GM23338 (cell line): Measurements from ENCODE around the gene DIP2C. TPM values are rescaled to one million over a fixed set of nuclear protein-coding genes. Genes with fewer than 3 reads are reported as not detected.

ENCODE experiments used
- ATAC-seq: fragments of 200-7000 bp; cut with Tn5 transposase; 3 replicates; pipeline ENCODE4 v1.9.1; 2020
- DNase-seq: peaks from one replicate; pipeline ENCODE4 v3.0.0-alpha.2; 2015; ENCODE audit warnings: low spot score
- H2AFZ ChIP-seq: fragments of 200-600 bp; sonication (generic); 2 replicates; pipeline ENCODE4 v1.8.0; 2016; ENCODE audit warnings: antibody characterized with exemption, mild to moderate bottlenecking, moderate library complexity
- H3F3A ChIP-seq: fragments of 200-600 bp; sonication (generic); replicated peaks from 2 replicates; pipeline ENCODE4 v1.8.0; 2017; ENCODE audit warnings: antibody characterized with exemption, mixed run types, low read depth
- H3K27ac ChIP-seq: fragments of 200-600 bp; sonication (generic); 2 replicates; pipeline ENCODE4 v1.6.1; 2016; ENCODE audit warnings: low read depth
- H3K27me3 ChIP-seq: fragments of 200-600 bp; sonication (generic); 2 replicates; pipeline ENCODE4 v1.8.0; 2016; ENCODE audit warnings: mild to moderate bottlenecking, mixed run types, moderate library complexity; ENCODE audit not compliant: insufficient read depth
- H3K36me3 ChIP-seq: fragments of 200-600 bp; sonication (generic); 2 replicates; pipeline ENCODE4 v1.8.0; 2016; ENCODE audit warnings: mild to moderate bottlenecking; ENCODE audit not compliant: insufficient read depth
- H3K4me1 ChIP-seq: fragments of 200-600 bp; sonication (generic); 2 replicates; pipeline ENCODE4 v1.8.0; 2016; ENCODE audit warnings: mild to moderate bottlenecking, moderate library complexity; ENCODE audit not compliant: insufficient read depth
- H3K4me2 ChIP-seq: fragments of 200-600 bp; sonication (generic); 2 replicates; pipeline ENCODE4 v1.7.1; 2017; ENCODE audit warnings: mixed run types
- H3K4me3 ChIP-seq: fragments of 200-600 bp; sonication (generic); 2 replicates; pipeline ENCODE4 v1.6.1; 2016; ENCODE audit warnings: mixed run types
- H3K79me2 ChIP-seq: fragments of 200-600 bp; sonication (generic); replicated peaks from 2 replicates; pipeline ENCODE4 v1.8.0; 2017; ENCODE audit warnings: mild to moderate bottlenecking; ENCODE audit not compliant: insufficient read depth
- H3K9me2 ChIP-seq: fragments of 200-600 bp; sonication (generic); 2 replicates; pipeline ENCODE4 v1.8.0; 2017; ENCODE audit not compliant: insufficient read depth
- H4K20me1 ChIP-seq: fragments of 200-600 bp; sonication (generic); replicated peaks from 2 replicates; pipeline ENCODE4 v1.8.0; 2017; ENCODE audit warnings: mild to moderate bottlenecking; ENCODE audit not compliant: insufficient read depth
- H3K27ac Mint-ChIP-seq: 2 replicates; pipeline ENCODE4 v1.8.0; 2020; ENCODE audit warnings: inconsistent platforms, mild to moderate bottlenecking, moderate library complexity, mixed read lengths
- H3K27me3 Mint-ChIP-seq: 3 replicates; pipeline ENCODE4 v1.8.0; 2022; ENCODE audit warnings: low read depth, mild to moderate bottlenecking, moderate library complexity, mixed read lengths, inconsistent platforms; ENCODE audit not compliant: insufficient read depth, poor library complexity
- H3K36me3 Mint-ChIP-seq: 3 replicates; pipeline ENCODE4 v1.8.0; 2021; ENCODE audit warnings: low read depth, mild to moderate bottlenecking, inconsistent platforms, moderate library complexity, mixed read lengths
- H3K4me1 Mint-ChIP-seq: 3 replicates; pipeline ENCODE4 v1.8.0; 2020; ENCODE audit warnings: mild to moderate bottlenecking, inconsistent platforms, mixed read lengths
- H3K4me3 Mint-ChIP-seq: 3 replicates; pipeline ENCODE4 v1.8.0; 2021; ENCODE audit warnings: moderate library complexity, mild to moderate bottlenecking, inconsistent platforms, mixed read lengths
- H3K9me3 Mint-ChIP-seq: 3 replicates; pipeline ENCODE4 v1.8.0; 2020; ENCODE audit warnings: moderate library complexity, mild to moderate bottlenecking, inconsistent platforms, mixed read lengths
- CREB1 ChIP-seq: fragments of 250-450 bp; sonication (Bioruptor Pico); IDR thresholded peaks from 2 replicates; pipeline ENCODE4 v1.5.0; 2020; ENCODE audit warnings: low read depth, mild to moderate bottlenecking, moderate library complexity
- CTCF ChIP-seq, 2 experiments: fragments of 200-600 bp in 1 of 2; sonication (generic) in 1 of 2; conservative IDR thresholded peaks; 2 replicates each; pipeline versions ENCODE4 v1.5.1 to v1.6.1; 2016 to 2017; ENCODE audit warnings: antibody characterized with exemption in 2 of 2, low read depth in 2 of 2, mild to moderate bottlenecking in 2 of 2, moderate library complexity in 1 of 2
- ETS1 ChIP-seq: IDR thresholded peaks from 2 replicates; pipeline ENCODE4 v1.6.1; 2016; ENCODE audit warnings: antibody characterized with exemption
- EZH2phosphoT487 ChIP-seq: fragments of 200-600 bp; sonication (generic); IDR thresholded peaks from one replicate; pipeline ENCODE4 v1.8.1; 2018; ENCODE audit warnings: antibody characterized with exemption; ENCODE audit not compliant: unreplicated experiment
- JUNB ChIP-seq: IDR thresholded peaks from one replicate; pipeline ENCODE4 v1.6.1; 2016; ENCODE audit warnings: antibody characterized with exemption; ENCODE audit not compliant: unreplicated experiment
- NANOG ChIP-seq: IDR thresholded peaks from 2 replicates; pipeline ENCODE4 v1.6.1; 2016; ENCODE audit warnings: antibody characterized with exemption, borderline replicate concordance
- POLR2AphosphoS5 ChIP-seq: IDR thresholded peaks from 2 replicates; pipeline ENCODE4 v1.6.1; 2016; ENCODE audit warnings: antibody characterized with exemption, low read depth
- REST ChIP-seq: IDR thresholded peaks from one replicate; pipeline ENCODE4 v1.6.1; 2018; ENCODE audit warnings: antibody characterized with exemption; ENCODE audit not compliant: unreplicated experiment
- STAT1 ChIP-seq: IDR thresholded peaks from one replicate; pipeline ENCODE4 v1.6.1; 2016; ENCODE audit warnings: antibody characterized with exemption; ENCODE audit not compliant: unreplicated experiment
- ZNF114 ChIP-seq: fragments of 250-450 bp; sonication (Bioruptor Pico); IDR thresholded peaks from 2 replicates; pipeline ENCODE4 v1.5.0; 2020; ENCODE audit warnings: mild to moderate bottlenecking, moderate library complexity
- ZNF331 ChIP-seq: fragments of 250-450 bp; sonication (Bioruptor Pico); IDR thresholded peaks from 2 replicates; pipeline ENCODE4 v1.5.0; 2020; ENCODE audit warnings: low read depth, mild to moderate bottlenecking, moderate library complexity
- polyA plus RNA-seq: library from polyadenylated mRNA; unstranded; fragments of >200 nt; fragmentation: Nextera tagmentation; extraction: Ambion mirVana; gene quantifications from 2 replicates; pipeline ENCODE4 v1.2.1, GENCODE V29; 2016
- total RNA-seq: library from RNA; depleted of rRNA; stranded (reverse); fragments of >200 nt; shearing (Covaris generic); gene quantifications from 2 replicates; pipeline ENCODE4 v1.2.3, GENCODE V29; 2014

The DIP2C gene
- total and polyA plus RNA-seq, 2 experiments from 2014 or later = 5.1 to 7.7 TPM

GRCh38 chr10:241451-241850 is 448.0 kb downstream of the DIP2C start:
- Histone ChIP-seq H3K9me2 (no peaks in the 10 kb centered on the region), H4K20me1 (no peaks in the 10 kb centered on the region), H3F3A (no peaks in the 10 kb centered on the region), H2AFZ (no peak overlapping the region), H3K4me1 (no peaks in the 10 kb centered on the region), H3K27ac (no peak overlapping the region), H3K79me2 (no peaks in the 10 kb centered on the region), H3K4me3 (no peak overlapping the region), H3K4me2 (no peak overlapping the region), H3K27me3 (no peaks in the 10 kb centered on the region), H3K36me3 (no peaks in the 10 kb centered on the region)
- Mint-ChIP-seq H3K4me3 (no peak overlapping the region), H3K36me3 (no peaks in the 10 kb centered on the region; the same call in 2 of the 3 replicates), H3K27me3 (no peaks in the 10 kb centered on the region), H3K9me3 (no peaks in the 10 kb centered on the region), H3K4me1 (no peaks in the 10 kb centered on the region; the same call in 2 of the 3 replicates), H3K27ac (no peak overlapping the region)
- ATAC-seq (no peak), DNase-seq (no peak)
- no peak for TF ChIP-seq STAT1
- TF ChIP-seq CTCF (conservative IDR thresholded peaks at IDR 0.05; ENCODE audit: low read depth in 2 of 2) = no peak
- no peak for TF ChIP-seq ZNF331 (CRISPR knock-in tag)
- no peak for TF ChIP-seq ETS1
- no peak for TF ChIP-seq EZH2phosphoT487
- no peak for TF ChIP-seq JUNB
- TF ChIP-seq ZNF114 (CRISPR knock-in tag) = no peak
- no peak for TF ChIP-seq REST
- TF ChIP-seq NANOG = no peak

GRCh38 chr10:239109-239508 is 450.4 kb downstream of the DIP2C start:
- Mint-ChIP-seq H3K4me3 (no peak overlapping the region), H3K9me3 (no peaks in the 10 kb centered on the region), H3K36me3 (no peaks in the 10 kb centered on the region; the same call in 2 of the 3 replicates), H3K27me3 (peaks cover under 1% of the 10 kb centered on the region), H3K27ac (no peak overlapping the region), H3K4me1 (no peaks in the 10 kb centered on the region; the same call in 2 of the 3 replicates)
- TF ChIP-seq STAT1 (no peak), POLR2AphosphoS5 (no peak), ETS1 (no peak), CREB1 (CRISPR knock-in tag) (no peak), CTCF (conservative IDR thresholded peaks at IDR 0.05; ENCODE audit: low read depth in 2 of 2) (peak in 1 of 2 experiments; percentile 15; a peak in 1 of 4 replicates), EZH2phosphoT487 (no peak), ZNF331 (CRISPR knock-in tag) (no peak), JUNB (no peak)
- H3K4me1 ChIP-seq = no peaks in the 10 kb centered on the region
- H3K4me3 ChIP-seq = no peak overlapping the region
- ATAC-seq (no peak), DNase-seq (no peak)
- no peak overlapping the region for H3K27ac ChIP-seq
- H3K79me2 ChIP-seq = no peaks in the 10 kb centered on the region
- no peak overlapping the region for H3K4me2 ChIP-seq
- no peaks in the 10 kb centered on the region for H3K9me2 ChIP-seq
- no peaks in the 10 kb centered on the region for H3F3A ChIP-seq
- H4K20me1 ChIP-seq = no peaks in the 10 kb centered on the region
- H3K36me3 ChIP-seq = no peaks in the 10 kb centered on the region
- no peaks in the 10 kb centered on the region for H3K27me3 ChIP-seq
- no peak overlapping the region for H2AFZ ChIP-seq
